ENCODE data around the gene CD300LF. TPM values are rescaled to one million over a fixed set of nuclear protein-coding genes. Genes with fewer than 3 reads are reported as not detected.

Gene CD300LF
- total RNA-seq, 1 experiment from 2014 or later, result not detected

DNA sequence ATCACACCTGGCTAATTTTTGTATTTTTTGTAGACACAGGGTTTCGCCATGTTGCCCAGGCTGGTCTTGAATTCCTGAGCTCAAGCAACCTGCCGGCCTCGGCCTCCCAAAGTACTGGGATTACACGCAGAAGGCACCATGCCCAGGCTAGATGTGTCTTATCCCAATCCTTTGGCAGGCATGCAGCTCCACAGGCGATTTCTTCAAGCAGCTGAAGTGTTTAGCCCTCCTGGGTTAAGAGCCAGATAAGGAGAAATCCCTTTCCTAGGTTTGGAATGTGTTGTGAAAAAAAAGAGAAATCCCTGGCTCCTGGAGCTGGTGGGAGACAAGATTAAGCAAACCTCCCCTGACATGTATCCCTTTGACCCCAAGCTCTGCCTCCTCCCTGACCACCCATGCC is 33.7 kb upstream of the CD300LF start:
- ATAC-seq, result no peak
- TF ChIP-seq MYBL2 (CRISPR knock-in tag; IDR thresholded peaks at IDR 0.05) (no peak), CTCF (IDR thresholded peaks at IDR 0.05) (no peak), PRRX2 (CRISPR knock-in tag; IDR thresholded peaks at IDR 0.05) (no peak), ELF4 (CRISPR knock-in tag; IDR thresholded peaks at IDR 0.05; ENCODE audit: low read depth) (no peak), ZNF317 (CRISPR knock-in tag; IDR thresholded peaks at IDR 0.05; ENCODE audit: borderline replicate concordance, low read depth) (no peak), USF2 (CRISPR knock-in tag; IDR thresholded peaks at IDR 0.05) (no peak), ATF1 (CRISPR knock-in tag; IDR thresholded peaks at IDR 0.05) (no peak), GRHL2 (CRISPR knock-in tag; IDR thresholded peaks at IDR 0.05; ENCODE audit: insufficient replicate concordance, severe bottlenecking) (no peak), RELA (CRISPR knock-in tag; IDR thresholded peaks at IDR 0.05; ENCODE audit: borderline replicate concordance) (no peak), SMAD4 (CRISPR knock-in tag; IDR thresholded peaks at IDR 0.05) (no peak)
- TF ChIP-seq, protein P1, sequence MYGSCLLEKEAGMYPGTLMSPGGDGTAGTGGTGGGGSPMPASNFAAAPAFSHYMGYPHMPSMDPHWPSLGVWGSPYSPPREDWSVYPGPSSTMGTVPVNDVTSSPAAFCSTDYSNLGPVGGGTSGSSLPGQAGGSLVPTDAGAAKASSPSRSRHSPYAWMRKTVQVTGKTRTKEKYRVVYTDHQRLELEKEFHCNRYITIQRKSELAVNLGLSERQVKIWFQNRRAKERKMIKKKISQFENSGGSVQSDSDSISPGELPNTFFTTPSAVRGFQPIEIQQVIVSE (CRISPR knock-in tag; IDR thresholded peaks at IDR 0.05; ENCODE audit: borderline replicate concordance), result no peak
- DNase-seq (ENCODE audit: low spot score), result no peak
- H3K36me3 Mint-ChIP-seq, result peaks cover 3% of the 10 kb centered on the region; the same call in 1 of the 2 replicates
- peak overlapping the region; percentile 2; the same call in 1 of the 2 replicates for H3K4me3 Mint-ChIP-seq
- ChIA-PET CTCF (interaction anchor here (0.6 to 4.5 kb wide), 21 partner anchors 9 to 638 kb away, joined by 3 to 262 read pairs (median 11); partner anchors contain the start of genes GRIN2C, NAT9, RAB37 and USH1G), POLR2A (interaction anchor here (1.4 to 3.0 kb wide), 4 partner anchors 10 to 29 kb away, joined by 4 to 14 read pairs (median 8); partner anchors contain the start of gene NAT9)
- H3K4me1 Mint-ChIP-seq, result peaks cover 62% of the 10 kb centered on the region
- peaks cover 7% of the 10 kb centered on the region; the same call in 1 of the 2 replicates for H3K9me3 Mint-ChIP-seq
- peaks cover 3% of the 10 kb centered on the region; the same call in 1 of the 2 replicates for H3K27me3 Mint-ChIP-seq (ENCODE audit: low read depth)
- peak overlapping the region; percentile 84 for H3K27ac Mint-ChIP-seq

DNA sequence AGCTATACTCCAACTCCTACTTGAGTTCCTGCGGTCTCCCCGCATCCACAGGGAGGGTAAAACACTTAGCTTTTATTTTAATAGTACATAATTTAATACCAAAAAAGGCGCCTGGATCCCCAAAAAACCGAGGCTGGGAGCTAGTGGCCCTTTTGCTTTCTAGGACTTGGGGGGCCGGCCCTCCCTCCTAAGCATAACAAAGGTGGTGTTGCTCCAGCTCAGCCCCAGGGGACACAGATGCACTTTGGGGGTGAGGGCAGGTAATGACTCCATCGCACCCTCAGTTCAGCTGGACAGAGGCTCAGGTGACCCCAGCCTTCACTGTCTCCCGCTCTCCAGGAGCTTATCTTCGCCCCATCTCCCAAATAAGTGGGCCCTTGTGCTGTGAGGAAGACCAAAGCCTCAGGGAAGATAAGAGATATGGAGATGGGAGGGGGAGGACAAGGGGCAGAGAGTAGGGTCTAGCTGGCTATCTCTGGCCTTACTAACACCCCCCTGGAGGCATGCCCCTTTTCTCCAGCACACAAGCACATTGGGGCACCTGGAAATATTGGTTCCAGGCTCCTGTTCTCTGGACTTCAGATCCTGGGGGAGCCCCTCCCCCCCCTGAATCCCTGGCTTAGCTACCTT is 32.9 kb upstream of the CD300LF start:
- ATAC-seq (no peak), DNase-seq (ENCODE audit: low spot score) (no peak)
- H3K9me3 Mint-ChIP-seq, result peaks cover 7% of the 10 kb centered on the region; the same call in 1 of the 2 replicates
- no peak overlapping the region for H3K27ac Mint-ChIP-seq
- H3K36me3 Mint-ChIP-seq, result no peaks in the 10 kb centered on the region
- peaks cover 55% of the 10 kb centered on the region for H3K4me1 Mint-ChIP-seq
- H3K27me3 Mint-ChIP-seq (ENCODE audit: low read depth), result peaks cover 3% of the 10 kb centered on the region; the same call in 1 of the 2 replicates
- H3K4me3 Mint-ChIP-seq, result peak overlapping the region; percentile 63
- ChIA-PET CTCF (interaction anchor here (0.7 to 4.5 kb wide), 36 partner anchors 8 to 382 kb away, joined by 3 to 262 read pairs (median 7); partner anchors contain the start of genes FDXR, GRIN2C, NAT9 and RAB37), POLR2A (interaction anchor here (0.8 to 3.0 kb wide), 8 partner anchors 9 to 88 kb away, joined by 3 to 14 read pairs (median 5); partner anchors contain the start of genes NAT9 and RAB37)
- TF ChIP-seq, protein P2, sequence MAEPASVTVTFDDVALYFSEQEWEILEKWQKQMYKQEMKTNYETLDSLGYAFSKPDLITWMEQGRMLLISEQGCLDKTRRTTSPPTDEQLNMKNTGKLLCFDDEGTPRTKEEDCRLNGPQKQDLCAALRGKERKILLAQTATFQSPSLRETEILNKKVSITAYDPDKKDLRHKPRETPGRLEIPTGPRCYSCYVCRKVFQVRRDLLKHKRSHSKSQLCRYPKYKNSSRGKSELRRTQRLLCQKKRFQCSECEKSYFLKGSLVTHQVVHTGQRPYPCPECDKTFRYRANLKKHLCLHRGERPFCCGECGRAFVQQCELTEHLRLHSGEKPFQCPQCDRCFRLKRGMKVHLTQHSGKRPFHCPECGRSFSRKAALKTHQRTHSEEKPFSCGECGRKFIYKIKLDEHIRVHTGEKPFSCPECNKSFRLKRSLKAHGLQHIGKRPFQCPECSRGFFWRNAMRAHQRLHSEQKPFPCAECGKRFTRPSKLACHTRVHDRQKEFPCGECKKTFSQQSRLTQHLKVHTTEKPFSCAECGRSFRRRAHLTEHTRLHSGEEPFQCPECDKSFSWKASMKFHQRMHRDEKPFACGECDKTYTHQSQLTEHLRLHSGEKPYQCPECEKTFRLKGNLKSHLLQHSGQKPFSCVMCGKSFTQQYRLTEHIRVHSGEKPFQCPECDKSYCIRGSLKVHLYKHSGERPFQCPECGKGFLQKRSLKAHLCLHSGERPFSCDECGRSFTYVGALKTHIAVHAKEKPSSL (CRISPR knock-in tag; conservative IDR thresholded peaks at IDR 0.05), result no peak
- TF ChIP-seq NR1H2 (CRISPR knock-in tag; IDR thresholded peaks at IDR 0.05) (no peak), SOX15 (CRISPR knock-in tag; IDR thresholded peaks at IDR 0.05) (no peak), IRF1 (CRISPR knock-in tag; IDR thresholded peaks at IDR 0.05) (no peak), ERG (CRISPR knock-in tag; IDR thresholded peaks at IDR 0.05) (no peak), IRF2 (CRISPR knock-in tag; IDR thresholded peaks at IDR 0.05; ENCODE audit: borderline replicate concordance, low read depth) (no peak), ELF4 (CRISPR knock-in tag; IDR thresholded peaks at IDR 0.05; ENCODE audit: low read depth) (no peak), ZNF281 (CRISPR knock-in tag; IDR thresholded peaks at IDR 0.05) (no peak), NR2C2 (CRISPR knock-in tag; IDR thresholded peaks at IDR 0.05) (no peak), ZMAT4 (CRISPR knock-in tag; IDR thresholded peaks at IDR 0.05) (no peak)
- TF ChIP-seq, protein P3, sequence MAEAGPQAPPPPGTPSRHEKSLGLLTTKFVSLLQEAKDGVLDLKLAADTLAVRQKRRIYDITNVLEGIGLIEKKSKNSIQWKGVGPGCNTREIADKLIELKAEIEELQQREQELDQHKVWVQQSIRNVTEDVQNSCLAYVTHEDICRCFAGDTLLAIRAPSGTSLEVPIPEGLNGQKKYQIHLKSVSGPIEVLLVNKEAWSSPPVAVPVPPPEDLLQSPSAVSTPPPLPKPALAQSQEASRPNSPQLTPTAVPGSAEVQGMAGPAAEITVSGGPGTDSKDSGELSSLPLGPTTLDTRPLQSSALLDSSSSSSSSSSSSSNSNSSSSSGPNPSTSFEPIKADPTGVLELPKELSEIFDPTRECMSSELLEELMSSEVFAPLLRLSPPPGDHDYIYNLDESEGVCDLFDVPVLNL (CRISPR knock-in tag; IDR thresholded peaks at IDR 0.05; ENCODE audit: borderline replicate concordance, low read depth), result no peak
